Stimulated activated naive CD8-positive, alpha-beta T cell treated with anti-CD3 and anti-CD28 coated beads, Interleukin-15, Interleukin-2, amounts not matched to agents 100 U/mL and 50 U/mL, for 24 hours (primary cell): Measurements from ENCODE around the gene LRRC4C.

Source experiments
- ATAC-seq: fragments of 150-1000 bp; cut with Tn5 transposase; one replicate; pipeline ENCODE4 v1.10.0; 2021
- DNase-seq: peaks from one replicate; pipeline ENCODE4 v3.0.0; 2021

Gene LRRC4C

DNA sequence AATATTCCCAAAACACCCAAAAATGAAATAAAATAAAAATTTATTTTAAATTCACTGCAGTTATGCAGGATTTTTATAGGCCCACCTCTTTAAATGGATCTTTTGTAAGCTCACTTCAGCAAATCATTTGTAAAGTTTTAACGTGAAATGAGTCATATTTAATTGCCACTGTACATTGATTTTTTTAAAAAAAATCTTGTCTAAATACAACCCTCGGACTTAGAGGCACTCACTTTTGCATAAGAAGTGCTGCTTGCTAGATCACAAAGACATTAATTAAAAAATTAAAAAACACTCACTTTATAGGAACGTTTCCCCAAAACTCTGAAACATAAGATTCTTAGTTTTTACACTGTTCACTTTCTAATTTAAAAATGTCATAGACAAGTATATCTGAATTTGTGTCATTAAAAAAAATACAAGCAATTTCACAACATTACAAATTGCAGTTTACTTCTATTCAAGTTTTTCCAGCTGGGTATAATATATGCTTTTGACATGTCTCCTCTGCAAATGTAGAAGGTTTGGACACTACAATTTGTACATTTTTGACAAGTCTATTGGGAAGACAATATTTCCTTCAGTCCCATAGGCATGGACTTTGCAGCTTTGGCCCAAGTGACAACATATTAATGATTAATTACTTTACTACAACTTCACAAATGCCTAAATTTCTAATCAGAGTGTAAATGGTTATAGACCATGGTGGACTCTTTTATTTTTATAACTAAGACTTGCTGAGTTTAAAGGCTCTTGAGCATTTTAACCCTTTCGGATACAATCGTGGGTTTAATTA is 1088.4 kb downstream of the LRRC4C start:
- no peak for ATAC-seq
- DNase-seq: no peak

DNA sequence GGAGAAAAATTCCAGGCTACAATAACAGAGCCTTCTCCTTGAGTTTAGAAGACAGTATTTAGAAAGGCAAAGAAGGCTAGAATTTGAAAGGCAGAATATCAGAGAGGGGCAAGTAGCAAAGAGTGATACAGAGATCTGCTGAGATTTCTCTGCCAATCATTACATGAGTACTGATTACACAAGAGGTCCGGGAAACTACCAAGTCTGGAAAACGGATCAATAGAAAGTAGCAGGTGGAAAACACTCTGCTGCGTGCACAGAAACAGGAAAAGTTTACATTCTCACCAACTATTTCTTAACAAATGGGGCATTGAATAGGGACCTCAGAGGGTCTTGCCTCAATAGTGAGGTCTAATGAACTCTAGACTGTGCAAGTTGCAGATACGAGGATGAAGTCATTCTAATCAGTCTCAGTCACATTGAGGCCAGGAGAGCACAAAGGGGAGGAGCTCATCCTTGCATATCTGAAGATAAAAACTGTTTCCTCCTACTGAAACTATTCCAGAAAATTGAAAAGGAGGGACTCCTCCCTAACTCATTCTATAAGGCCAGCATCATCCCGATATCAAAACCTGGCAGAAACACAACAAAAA is 1099.2 kb downstream of the LRRC4C start:
- no peak for ATAC-seq

DNA sequence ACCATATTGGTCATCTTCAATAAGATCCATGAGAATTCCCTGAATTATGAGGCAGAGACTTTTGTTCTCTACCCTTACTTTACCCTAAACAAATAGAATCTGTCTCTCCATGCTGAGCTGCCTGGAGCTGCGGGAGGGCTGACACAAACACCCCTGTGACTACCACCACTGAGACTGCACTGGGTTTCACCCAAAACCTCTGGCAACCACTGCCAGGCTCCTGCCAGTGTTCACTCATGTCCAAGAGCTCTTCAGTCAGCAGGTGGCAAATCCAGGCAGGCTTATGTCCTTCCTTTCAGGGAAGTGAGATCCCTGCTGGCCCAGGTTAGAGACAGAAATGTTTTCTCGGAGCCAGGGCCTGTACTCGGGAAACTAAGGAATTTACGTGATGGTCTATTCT is 1105.3 kb downstream of the LRRC4C start:
- ATAC-seq (no peak), DNase-seq (no peak)

More for the DNA sequence above, 1099.2 kb downstream of the LRRC4C start:
- DNase-seq: no peak

DNA sequence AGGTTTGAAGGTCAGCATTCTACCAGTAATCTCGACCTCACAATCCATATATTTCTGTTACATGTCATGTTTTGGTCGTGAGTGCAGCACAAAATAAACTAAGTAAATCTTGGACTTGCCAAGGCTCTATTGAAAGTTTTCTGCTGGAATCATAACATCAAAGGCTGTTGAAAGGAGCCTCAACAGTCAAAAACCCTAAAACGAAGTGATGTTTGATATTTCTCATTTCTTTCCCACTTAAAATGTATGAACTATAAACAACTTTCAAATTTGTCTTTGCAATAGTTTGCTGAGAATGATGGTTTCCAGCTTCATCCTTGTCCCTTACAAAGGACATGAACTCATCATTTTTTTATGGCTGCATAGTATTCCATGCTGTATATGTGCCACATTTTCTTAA is 1118.5 kb downstream of the LRRC4C start:
- no peak for DNase-seq
- ATAC-seq: no peak

DNA sequence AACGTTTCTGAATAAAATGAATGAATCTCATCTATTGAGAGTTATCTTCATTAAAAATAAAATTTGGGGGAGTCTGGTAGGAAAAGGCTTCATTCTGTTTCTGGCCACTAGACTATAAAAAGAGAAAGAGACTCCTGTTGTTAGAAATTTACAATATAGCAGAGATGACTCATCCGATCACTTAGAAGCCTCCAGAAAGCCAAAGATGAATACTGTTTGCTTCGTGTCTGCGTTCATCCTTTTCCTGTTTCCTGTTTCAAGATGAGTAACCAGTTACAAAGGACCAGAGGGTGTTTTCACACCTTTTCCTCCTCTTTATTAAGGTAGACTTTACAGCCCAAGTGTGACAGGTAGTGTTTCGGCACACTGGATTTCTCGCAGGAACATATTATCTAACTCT is 1120.7 kb downstream of the LRRC4C start:
- DNase-seq: no peak

DNA sequence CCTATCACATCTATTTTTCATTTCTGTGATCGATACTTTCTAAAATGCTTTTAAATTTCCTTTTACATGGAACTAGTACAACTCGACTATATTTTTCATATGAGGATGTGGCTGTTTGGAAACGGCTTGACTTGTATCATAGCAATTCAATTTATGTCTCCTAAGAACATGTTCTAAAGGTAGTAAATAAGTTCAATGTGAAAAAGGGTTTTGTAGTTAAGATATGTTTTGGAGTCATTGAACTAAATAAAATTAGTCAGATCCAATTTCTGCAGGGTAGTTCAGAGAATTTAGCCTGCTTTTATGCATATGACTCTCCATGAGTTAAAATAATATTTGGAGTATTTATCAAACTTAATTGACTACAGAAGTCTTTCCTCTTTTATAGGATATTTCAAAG is 1121.4 kb downstream of the LRRC4C start:
- ATAC-seq (no peak), DNase-seq (no peak)

More for the DNA sequence above, 1120.7 kb downstream of the LRRC4C start:
- ATAC-seq: no peak

DNA sequence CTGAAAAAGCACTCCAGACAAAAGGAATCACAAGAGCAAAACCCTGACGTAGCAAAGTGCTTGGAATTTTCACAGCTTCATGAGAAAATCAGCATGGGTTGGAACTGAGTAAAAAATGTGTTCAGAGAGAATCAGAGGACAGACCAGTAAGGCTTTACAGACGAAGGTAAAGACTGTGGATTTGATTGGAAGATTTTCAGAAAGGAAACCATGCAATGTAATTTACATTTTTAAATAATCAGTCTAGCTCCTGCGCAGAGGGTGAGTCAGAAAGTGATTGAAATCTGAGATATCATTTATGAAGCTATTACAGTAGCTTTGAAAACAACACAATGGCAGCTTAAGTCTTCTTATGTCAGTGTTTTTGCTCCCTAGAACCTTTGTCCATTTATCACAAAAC is 1122.3 kb downstream of the LRRC4C start:
- no peak for DNase-seq
- no peak for ATAC-seq

DNA sequence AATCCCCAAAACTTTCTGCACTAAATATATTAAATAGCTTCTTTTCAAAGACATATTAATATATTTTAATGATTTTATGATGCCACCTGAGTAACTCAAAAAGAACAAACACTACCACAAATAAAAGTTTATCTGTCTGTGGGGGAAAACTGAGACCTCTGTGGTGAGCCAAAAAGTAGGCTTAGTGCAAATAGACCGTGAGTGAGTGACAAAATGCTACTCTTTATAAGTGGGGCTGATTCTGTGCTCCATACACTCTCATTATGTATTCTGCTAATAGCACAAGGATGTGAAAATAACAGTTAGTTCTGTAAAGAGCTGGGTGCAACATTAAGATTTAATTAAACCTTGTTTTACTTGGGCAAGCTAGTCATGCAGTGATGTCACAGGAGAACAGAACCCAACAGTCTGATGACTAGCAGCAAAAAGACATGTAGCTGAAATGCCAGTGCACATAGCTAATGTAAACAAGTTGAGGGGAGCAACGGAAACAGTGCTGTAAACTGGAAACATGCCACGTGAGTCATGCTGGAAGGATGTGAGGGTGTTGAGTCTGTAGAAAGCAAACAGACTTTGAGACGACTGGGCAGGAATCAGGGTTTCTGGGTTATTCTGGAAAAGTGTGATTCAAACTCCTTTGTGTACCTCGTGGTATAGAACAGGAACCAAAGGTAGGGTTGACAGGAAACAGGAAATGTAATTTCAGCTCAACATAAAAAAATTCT is 1130.4 kb downstream of the LRRC4C start:
- no peak for ATAC-seq
- DNase-seq: no peak

DNA sequence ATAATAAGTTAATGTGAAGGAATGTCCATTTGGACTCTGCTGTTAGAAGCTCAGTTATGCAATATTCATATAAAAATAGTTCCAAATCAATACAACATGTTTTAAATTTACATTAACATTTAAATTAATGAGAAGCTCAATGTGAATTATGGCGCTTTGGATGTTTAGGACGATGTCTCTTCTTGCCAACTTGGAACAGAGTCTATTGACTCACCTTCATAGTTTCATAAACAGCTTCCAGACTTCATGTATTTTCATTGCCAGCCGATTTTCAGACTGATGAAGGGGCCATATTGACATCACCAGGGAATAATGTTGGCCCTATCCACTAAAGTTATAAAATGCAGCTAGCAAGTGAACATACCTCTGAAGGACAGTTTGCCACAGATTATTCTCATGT is 1136.2 kb downstream of the LRRC4C start:
- ATAC-seq: no peak
- no peak for DNase-seq

DNA sequence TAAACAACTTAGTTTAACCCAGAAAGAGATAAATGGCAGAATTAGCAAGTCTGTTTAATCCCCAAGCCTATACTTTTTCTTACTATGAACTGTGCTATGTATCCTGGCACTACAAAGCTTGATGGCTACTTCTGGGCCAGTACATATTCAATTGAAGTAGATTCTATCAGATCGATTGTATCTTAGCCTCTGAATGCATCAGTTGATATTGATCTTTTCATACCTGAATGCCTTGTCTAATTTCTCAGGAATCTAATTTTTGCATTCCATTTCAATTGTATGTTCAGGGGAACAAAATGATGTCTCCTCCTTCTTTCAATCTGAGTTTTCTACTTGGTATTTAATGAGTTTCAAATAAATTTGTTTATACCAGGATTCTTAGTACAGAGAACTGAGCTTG is 1137.9 kb downstream of the LRRC4C start:
- no peak for ATAC-seq

DNA sequence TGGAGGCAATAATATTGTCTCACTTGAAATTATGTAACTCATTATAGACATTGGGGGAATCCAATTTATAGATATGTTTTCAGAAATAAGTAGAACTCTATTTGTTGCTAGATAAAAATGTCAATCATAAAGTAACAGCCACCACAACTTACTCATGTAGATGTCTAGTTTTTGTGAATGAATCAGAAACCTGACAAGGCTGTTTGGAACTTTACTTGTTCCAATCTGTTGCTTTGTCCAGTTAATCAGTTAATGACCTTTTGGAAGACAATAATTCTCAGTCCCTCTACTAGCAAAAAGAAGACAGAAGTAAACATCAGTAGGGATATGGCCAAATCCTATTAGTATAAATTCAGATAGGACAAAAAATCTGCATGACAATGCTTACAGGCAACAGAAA is 1143.3 kb downstream of the LRRC4C start:
- DNase-seq (no peak), ATAC-seq (no peak)

More for the DNA sequence above, 1137.9 kb downstream of the LRRC4C start:
- no peak for DNase-seq

DNA sequence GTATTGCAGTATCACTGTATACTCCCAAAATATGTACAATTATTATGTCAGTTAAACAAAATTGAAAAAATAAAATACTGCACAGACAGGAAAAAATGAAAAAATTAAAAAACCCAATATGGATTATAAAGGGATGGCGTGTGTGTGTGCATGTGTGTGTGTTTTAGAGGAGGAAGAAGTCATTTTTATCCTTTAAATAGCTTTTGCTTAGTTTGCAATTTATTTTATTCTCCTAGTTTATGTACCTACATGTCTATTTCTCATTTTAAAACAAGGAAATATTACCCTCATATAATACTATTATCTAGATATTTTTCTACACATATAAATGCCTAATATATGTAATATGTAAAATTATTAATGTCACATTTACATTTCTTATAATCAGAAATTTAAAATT is 1144.3 kb downstream of the LRRC4C start:
- ATAC-seq (no peak), DNase-seq (no peak)

DNA sequence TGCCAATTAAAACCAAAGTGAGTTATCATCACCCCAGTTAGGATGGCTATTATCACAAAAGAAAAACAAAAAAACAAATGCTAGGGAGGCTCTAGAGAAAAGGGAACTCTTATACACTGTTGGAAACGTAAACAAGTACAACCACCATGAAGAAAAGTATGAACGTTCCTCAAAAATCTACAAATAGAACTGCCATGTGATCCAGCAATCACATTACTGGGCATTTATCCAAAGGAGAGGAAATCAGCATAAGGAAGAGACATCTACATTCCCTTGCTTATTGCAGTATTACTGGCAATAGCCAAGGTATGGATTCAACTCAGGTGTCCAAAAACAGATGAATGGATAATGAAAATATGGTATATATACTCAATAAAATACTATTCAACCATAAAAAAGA is 1145.1 kb downstream of the LRRC4C start:
- ATAC-seq (no peak), DNase-seq (no peak)

DNA sequence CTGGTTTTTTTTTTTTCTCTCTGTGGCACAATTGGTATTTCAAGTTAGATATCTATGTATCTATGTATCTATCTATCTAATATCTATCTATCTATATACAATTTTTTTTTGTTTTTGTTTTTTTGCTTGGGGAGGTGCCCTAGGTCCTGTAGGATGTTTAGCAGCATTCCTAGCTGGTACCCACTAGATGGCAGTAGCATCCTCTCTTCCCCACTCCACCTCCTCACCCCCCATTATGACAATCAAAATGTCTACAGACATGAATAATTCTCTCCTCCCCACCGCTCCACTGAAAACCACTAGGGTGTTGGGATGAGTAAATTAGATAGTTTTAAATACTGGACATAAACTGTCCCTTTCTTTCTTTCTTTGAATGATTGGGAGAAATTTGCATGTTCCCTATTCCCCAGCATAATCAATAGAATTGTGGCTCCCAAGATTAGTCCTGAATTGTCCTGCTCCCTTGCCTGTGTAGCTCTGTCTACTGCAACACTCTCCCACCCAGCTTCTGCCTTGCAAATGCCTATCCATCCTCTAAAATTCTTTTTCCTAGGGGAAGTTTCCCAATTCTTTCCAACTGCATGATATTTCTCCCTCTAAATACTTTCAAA is 1152.4 kb downstream of the LRRC4C start:
- DNase-seq (no peak), ATAC-seq (no peak)

DNA sequence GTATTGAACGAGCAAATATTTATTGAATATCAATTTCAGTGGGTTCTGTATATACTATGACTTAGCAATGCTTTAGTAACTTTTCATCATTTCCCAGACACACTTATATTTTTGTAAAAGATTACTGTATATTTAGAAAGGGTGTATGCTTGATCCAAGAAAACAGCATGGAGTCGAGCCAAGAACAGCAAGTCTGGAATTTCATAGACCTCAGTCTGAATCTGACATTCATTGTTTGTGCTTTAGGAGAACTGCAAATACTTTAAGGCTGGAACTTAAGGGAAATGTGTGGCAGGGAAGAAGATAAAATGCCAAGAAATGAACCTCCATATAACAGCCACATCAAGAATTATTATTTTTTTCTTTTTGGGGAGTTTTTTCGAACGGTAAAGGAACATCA is 1156.8 kb downstream of the LRRC4C start:
- DNase-seq: no peak

DNA sequence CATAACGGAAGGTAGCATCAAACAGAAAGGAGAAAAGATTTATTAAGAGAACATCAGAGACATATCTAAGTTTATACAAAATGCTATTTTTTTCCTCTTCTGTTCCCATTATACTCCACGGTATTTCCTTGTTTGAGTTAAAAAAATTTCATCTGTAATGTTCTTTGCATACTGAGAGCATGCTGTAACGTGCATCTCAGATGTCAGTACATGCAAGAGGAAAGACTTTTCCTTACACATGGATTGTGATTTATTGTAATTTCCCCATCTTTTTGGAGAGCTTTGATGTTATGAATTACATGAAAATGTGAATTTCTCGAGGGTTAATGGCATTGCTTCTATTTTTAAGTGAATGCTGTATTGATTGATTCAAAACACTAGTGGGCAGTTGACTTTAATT is 1164.0 kb downstream of the LRRC4C start:
- no peak for ATAC-seq
- no peak for DNase-seq

More for the DNA sequence above, 1156.8 kb downstream of the LRRC4C start:
- ATAC-seq: no peak

DNA sequence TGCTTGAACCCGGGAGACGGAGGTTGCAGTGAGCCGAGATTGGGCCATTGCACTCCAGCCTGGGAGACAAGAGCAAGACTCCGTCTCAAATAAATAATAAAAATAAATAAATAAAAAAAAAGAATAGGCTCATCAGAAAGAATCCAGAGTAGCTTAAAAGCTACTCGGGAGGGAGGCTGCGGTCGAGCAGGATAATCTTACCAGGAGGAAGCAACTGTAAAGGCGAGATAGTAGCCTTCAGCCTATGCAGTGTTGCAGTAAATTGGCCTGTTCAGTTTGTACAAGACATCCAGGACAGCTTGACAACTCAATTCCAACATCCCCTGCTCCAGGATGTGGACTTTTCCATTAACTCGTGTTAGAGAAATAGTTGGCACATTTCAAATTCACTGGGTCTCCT is 1164.7 kb downstream of the LRRC4C start:
- no peak for ATAC-seq

DNA sequence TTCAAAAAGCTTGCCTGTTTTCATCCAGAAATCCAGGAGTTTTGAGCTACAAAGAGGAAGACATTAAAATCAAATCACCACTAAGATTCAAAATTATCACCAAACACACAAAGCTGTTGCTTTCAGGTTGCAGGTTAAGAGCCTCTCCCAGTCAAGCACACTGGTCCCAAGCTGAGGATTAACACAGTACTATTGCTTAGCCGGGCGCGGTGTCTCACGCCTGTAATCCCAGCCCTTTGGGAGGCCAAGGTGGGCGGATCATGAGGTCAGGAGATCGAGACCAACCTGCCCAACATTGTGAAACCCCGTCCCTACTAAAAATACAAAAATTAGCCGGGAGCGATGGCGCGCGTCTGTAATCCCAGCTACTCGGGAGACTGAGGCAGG is 1165.1 kb downstream of the LRRC4C start:
- ATAC-seq (no peak), DNase-seq (no peak)

More for the DNA sequence above, 1164.7 kb downstream of the LRRC4C start:
- no peak for DNase-seq

DNA sequence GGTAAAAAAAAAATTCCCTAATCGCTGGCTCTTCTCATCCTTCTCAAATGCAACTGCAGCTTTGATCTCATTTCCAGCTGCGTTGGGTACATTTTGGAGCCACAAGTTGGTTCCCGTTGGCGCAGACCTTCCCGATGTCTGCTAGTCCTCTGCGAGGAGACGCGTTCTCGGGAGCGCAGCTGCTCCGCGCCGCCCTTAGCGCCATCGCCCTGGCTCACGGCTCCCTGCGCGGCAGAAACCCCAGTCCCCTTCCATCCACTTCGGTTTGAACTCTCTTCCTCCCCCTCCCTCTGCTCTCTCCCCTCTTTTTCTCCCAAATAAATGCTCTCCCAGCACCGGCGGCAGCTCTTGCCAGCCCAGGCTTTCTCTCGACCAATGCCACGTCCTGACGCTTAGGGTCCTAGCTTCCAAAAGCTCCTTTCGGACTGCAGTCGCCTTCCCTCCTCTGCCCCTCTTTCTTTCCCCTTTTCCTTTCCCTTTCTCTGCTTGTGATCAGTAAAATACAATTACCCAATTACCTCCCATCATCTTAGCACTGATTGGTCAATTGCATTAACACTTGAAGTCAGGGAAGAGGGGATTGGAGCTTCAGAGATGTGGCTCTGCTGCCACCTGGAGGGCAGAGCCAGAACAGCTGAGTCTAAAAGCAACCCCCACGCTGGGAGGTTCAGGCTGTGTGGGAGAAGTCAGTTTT is 1165.7 kb downstream of the LRRC4C start:
- peak; percentile 38 for DNase-seq
- ATAC-seq: peak; percentile 69

DNA sequence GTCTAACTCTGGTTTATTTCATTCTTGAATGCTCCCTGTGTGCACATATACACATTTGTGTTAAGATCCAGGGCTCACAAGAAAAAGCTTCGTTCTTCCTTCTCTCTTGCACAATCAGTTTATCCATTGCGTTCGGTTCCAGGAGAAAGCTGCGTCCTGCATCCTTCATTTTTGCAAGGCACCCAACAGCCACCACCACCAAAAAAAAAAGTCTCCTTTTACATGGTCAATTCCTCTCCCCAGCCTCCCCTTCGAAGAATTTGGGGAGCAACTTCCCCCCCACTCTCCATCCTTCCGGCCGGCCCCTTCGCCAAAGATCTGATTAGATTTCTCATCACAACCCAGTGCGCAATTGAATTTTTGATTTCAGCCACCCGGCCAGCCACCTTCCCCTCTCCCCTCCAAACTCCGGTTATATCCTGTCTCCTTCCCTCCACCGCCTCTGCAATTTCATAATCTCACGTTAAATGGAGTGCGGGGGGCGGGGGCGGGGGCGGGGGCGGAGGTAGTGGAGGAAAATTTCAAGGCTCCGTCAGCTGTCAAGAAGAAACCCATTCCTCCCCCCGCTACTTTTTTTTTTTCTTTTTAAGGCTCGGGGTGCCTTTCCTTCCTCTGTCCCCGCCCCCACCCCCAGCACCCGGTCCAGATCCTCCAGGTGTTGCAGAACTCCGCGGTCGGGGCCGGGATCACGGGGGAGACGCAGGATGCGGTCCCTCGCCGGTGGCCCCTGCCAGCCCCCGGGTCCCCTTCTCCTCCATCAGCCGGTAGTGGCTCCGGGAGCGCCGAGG is 1166.5 kb downstream of the LRRC4C start:
- DNase-seq (peak; percentile 3), ATAC-seq (no peak)

DNA sequence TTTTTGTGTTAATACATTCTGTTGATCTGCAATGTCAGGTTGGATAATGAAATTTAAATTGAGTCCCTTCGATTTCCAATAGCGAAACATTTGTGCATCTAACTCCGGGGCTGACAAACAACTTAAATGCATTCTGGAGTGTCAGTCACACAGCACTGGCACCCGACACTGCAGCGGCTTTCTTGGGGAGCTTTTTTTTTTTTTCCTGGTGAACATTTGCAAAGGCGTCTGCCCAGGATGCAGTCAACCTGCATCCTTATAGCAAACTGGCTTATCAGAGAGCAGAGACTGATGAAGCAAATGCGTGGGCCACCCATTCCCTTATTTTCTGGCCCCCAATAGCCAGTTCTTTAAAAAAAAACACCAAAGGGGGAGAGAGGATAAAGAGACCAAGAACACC is 1167.7 kb downstream of the LRRC4C start:
- DNase-seq: no peak
- ATAC-seq: no peak
